SK-N-SH (cell line): ENCODE results near the gene EP300. TPM values are rescaled to one million over a fixed set of nuclear protein-coding genes. Genes with fewer than 3 reads are reported as not detected.
"Not testable (repeated sequence)": the region's sequence is repeated elsewhere in the genome, so short reads cannot be mapped to it uniquely, and the experiment has no call there.

Experiments
- CTCF ChIA-PET: fragments of 300-600, 350-600 bp; formaldehyde crosslinking; extraction: SDS; loops from one replicate; lab custom pipeline; 2021; lab: Yijun Ruan, JAX
- POLR2A ChIA-PET: fragments of 350-600 bp; sonication (Branson Sonifier 250); formaldehyde crosslinking; extraction: SDS; loops from one replicate; lab custom pipeline; 2020; ENCODE audit warnings: antibody characterized with exemption, inconsistent platforms; lab: Yijun Ruan, JAX
- DNase-seq: peaks from one replicate; pipeline ENCODE4 v3.0.0; 2012
- H2AFZ ChIP-seq: fragments of 200-600 bp; sonication (generic); 2 replicates; pipeline ENCODE4 v1.8.1; 2016; ENCODE audit warnings: antibody characterized with exemption, mild to moderate bottlenecking, low read depth
- H3F3A ChIP-seq: fragments of 200-600 bp; sonication (generic); replicated peaks from 2 replicates; pipeline ENCODE3; 2016; ENCODE audit warnings: antibody characterized with exemption, mild to moderate bottlenecking; ENCODE audit not compliant: insufficient read depth
- H3K27ac ChIP-seq, 2 experiments: fragments of 200-500 bp in 1 of 2; fragments of 200-600 bp in 1 of 2; sonication (Bioruptor generic) in 1 of 2; sonication (generic), shearing (Covaris generic) in 1 of 2; 2 replicates each; pipeline versions ENCODE4 v1.5.1 to v1.6.1; 2014 to 2016; ENCODE audit warnings: low read depth in 2 of 2, inconsistent platforms in 1 of 2, low read length in 1 of 2, mild to moderate bottlenecking in 1 of 2, mixed read lengths in 1 of 2
- H3K27me3 ChIP-seq: fragments of 200-600 bp; sonication (generic), shearing (Covaris generic); 2 replicates; pipeline ENCODE4 v1.6.1; 2016; ENCODE audit warnings: mixed run types; ENCODE audit not compliant: insufficient read depth
- H3K36me3 ChIP-seq, 2 experiments: fragments of 200-500 bp in 1 of 2; fragments of 200-600 bp in 1 of 2; sonication (Bioruptor generic) in 1 of 2; sonication (generic) in 1 of 2; replicated peaks in 1 of 2; 2 replicates each; pipeline versions ENCODE3 to v1.5.1; 2014 to 2016; ENCODE audit warnings: low read length in 1 of 2, mild to moderate bottlenecking in 1 of 2; ENCODE audit not compliant: insufficient read depth in 2 of 2, control insufficient read depth in 1 of 2
- H3K4me1 ChIP-seq, 2 experiments: fragments of 200-500 bp in 1 of 2; fragments of 200-600 bp in 1 of 2; sonication (Bioruptor generic) in 1 of 2; sonication (generic), shearing (Covaris generic) in 1 of 2; 2 replicates each; pipeline versions ENCODE4 v1.5.1 to v1.6.1; 2014 to 2016; ENCODE audit warnings: low read depth in 1 of 2, low read length in 1 of 2, mixed run types in 1 of 2; ENCODE audit not compliant: insufficient read depth in 2 of 2, control insufficient read depth in 1 of 2
- H3K4me2 ChIP-seq: fragments of 200-600 bp; sonication (generic), shearing (Covaris generic); 2 replicates; pipeline ENCODE4 v1.6.1; 2017; ENCODE audit warnings: mixed run types
- H3K4me3 ChIP-seq, 2 experiments: fragments of 200-500 bp in 1 of 2; fragments of 200-600 bp in 1 of 2; sonication (Bioruptor generic) in 1 of 2; sonication (generic), shearing (Covaris generic) in 1 of 2; 2 replicates each; pipeline versions ENCODE4 v1.5.1 to v1.8.1; 2014 to 2016; ENCODE audit warnings: low read depth in 2 of 2, inconsistent platforms in 1 of 2, low read length in 1 of 2, mild to moderate bottlenecking in 1 of 2, mixed read lengths in 1 of 2, moderate library complexity in 1 of 2
- H3K79me2 ChIP-seq: fragments of 200-600 bp; sonication (generic); 2 replicates; pipeline ENCODE4 v1.8.1; 2017; ENCODE audit warnings: mild to moderate bottlenecking; ENCODE audit not compliant: insufficient read depth
- H3K9ac ChIP-seq: fragments of 200-600 bp; sonication (generic); 2 replicates; pipeline ENCODE4 v1.6.1; 2017; ENCODE audit warnings: mixed run types
- H3K9me2 ChIP-seq: fragments of 200-600 bp; sonication (generic); 2 replicates; pipeline ENCODE4 v1.6.1; 2017; ENCODE audit warnings: mixed run types
- H3K9me3 ChIP-seq: fragments of 200-600 bp; sonication (generic); 2 replicates; pipeline ENCODE4 v1.6.1; 2017; ENCODE audit warnings: mixed run types, mild to moderate bottlenecking, moderate library complexity
- H4K20me1 ChIP-seq: fragments of 200-600 bp; sonication (generic); 2 replicates; pipeline ENCODE4 v1.6.1; 2017; ENCODE audit warnings: mild to moderate bottlenecking, mixed run types; ENCODE audit not compliant: insufficient read depth
- CHD2 ChIP-seq: fragments of 150-350 bp; IDR thresholded peaks from 2 replicates; pipeline ENCODE4 v1.6.1; 2018; ENCODE audit warnings: low read length; ENCODE audit not compliant: partially characterized antibody
- FOSL2 ChIP-seq: IDR thresholded peaks from 2 replicates; pipeline ENCODE4 v1.4.0; 2012; ENCODE audit warnings: low read depth, mild to moderate bottlenecking, moderate library complexity, borderline replicate concordance
- FOXM1 ChIP-seq: IDR thresholded peaks from 2 replicates; pipeline ENCODE4 v1.4.0; 2012; ENCODE audit warnings: low read depth, mild to moderate bottlenecking
- GATA2 ChIP-seq: sonication (generic); formaldehyde crosslinking; IDR thresholded peaks from 2 replicates; pipeline ENCODE4 v1.5.0; 2020; ENCODE audit warnings: mild to moderate bottlenecking, missing genetic modification reagents
- IRF3 ChIP-seq: fragments of 150-350 bp; IDR thresholded peaks from 2 replicates; pipeline ENCODE4 v1.6.1; 2016; ENCODE audit warnings: mild to moderate bottlenecking, low read depth, low read length
- JUND ChIP-seq: IDR thresholded peaks from 2 replicates; pipeline ENCODE4 v1.4.0; 2012
- NFIC ChIP-seq: IDR thresholded peaks from 2 replicates; pipeline ENCODE4 v1.4.0; 2012; ENCODE audit warnings: borderline replicate concordance
- RAD21 ChIP-seq: IDR thresholded peaks from 2 replicates; pipeline ENCODE4 v1.6.1; 2012; ENCODE audit warnings: mild to moderate bottlenecking, low read length
- RFX5 ChIP-seq: IDR thresholded peaks from 2 replicates; pipeline ENCODE4 v1.6.1; 2012; ENCODE audit warnings: mild to moderate bottlenecking, improper control_type of control experiment, low read length
- RXRA ChIP-seq: IDR thresholded peaks from 2 replicates; pipeline ENCODE4 v1.4.0; 2012; ENCODE audit warnings: low read depth, mild to moderate bottlenecking, borderline replicate concordance
- SIN3A ChIP-seq: IDR thresholded peaks from 2 replicates; pipeline ENCODE4 v1.6.1; 2012; ENCODE audit warnings: low read depth, mild to moderate bottlenecking, low read length, moderate library complexity, borderline replicate concordance
- TAF1 ChIP-seq: IDR thresholded peaks from 2 replicates; pipeline ENCODE4 v1.6.1; 2012; ENCODE audit warnings: low read depth, mild to moderate bottlenecking, low read length, moderate library complexity, borderline replicate concordance
- TCF12 ChIP-seq: IDR thresholded peaks from 2 replicates; pipeline ENCODE4 v1.4.0; 2012
- TEAD4 ChIP-seq: IDR thresholded peaks from 2 replicates; pipeline ENCODE4 v1.4.0; 2012; ENCODE audit warnings: mild to moderate bottlenecking, borderline replicate concordance; ENCODE audit not compliant: insufficient read depth
- YY1 ChIP-seq: IDR thresholded peaks from 2 replicates; pipeline ENCODE4 v1.4.0; 2012; ENCODE audit warnings: low read depth, mild to moderate bottlenecking
- WGBS: methylation state at CpG from one replicate; pipeline ENCODE4 v1.1.6; 2017; ENCODE audit warnings: low lambda C conversion rate; 5-methylcytosine and 5-hydroxymethylcytosine counted together
- polyA plus RNA-seq, 3 experiments: library from polyadenylated mRNA; depleted of rRNA; stranded (reverse); fragments of >200 nt; gene quantifications; 2 replicates each; pipeline ENCODE4 v1.2.3, GENCODE V29; 2012
- TF ChIP-seq, protein P1 (sequence below): IDR thresholded peaks from 2 replicates; pipeline ENCODE4 v1.4.0; 2012; ENCODE audit warnings: low read depth
- TF ChIP-seq, protein P2 (sequence below): fragments of 200-600 bp; sonication (generic); IDR thresholded peaks from 2 replicates; pipeline ENCODE4 v1.6.1; 2017; ENCODE audit warnings: antibody characterized with exemption, mild to moderate bottlenecking, moderate library complexity
- TF ChIP-seq, protein P3 (sequence below): IDR thresholded peaks from 2 replicates; pipeline ENCODE4; 2012

The EP300 gene
- polyA plus RNA-seq, 1 of the 3 experiments (the other 2 are of a cell fraction), result 7.1 TPM

GRCh38 chr22:41132550-41132949 is 40.2 kb downstream of the EP300 start:
- no peak for DNase-seq
- POLR2A ChIA-PET, result no interaction called here
- no peaks in the 10 kb centered on the region for H3K9me3 ChIP-seq
- no peaks in the 10 kb centered on the region for H4K20me1 ChIP-seq
- H3K79me2 ChIP-seq, result peaks cover 4% of the 10 kb centered on the region; the same call in 1 of the 2 replicates
- no peak overlapping the region for H3K27ac ChIP-seq
- H3F3A ChIP-seq, result no peaks in the 10 kb centered on the region
- H3K9ac ChIP-seq, result no peak overlapping the region
- WGBS, result 100% methylated on average over 2 of the region's 2 CpGs
- CTCF ChIA-PET, result no interaction called here
- H3K9me2 ChIP-seq, result no peaks in the 10 kb centered on the region
- no peak overlapping the region for H2AFZ ChIP-seq
- H3K4me2 ChIP-seq, result no peak overlapping the region
- no peaks in the 10 kb centered on the region for H3K27me3 ChIP-seq
- H3K4me3 ChIP-seq, result no peak overlapping the region
- H3K4me1 ChIP-seq, result no peaks in the 10 kb centered on the region
- H3K36me3 ChIP-seq, result peaks cover 17% of the 10 kb centered on the region in 2 experiments
- no peak for TF ChIP-seq SIN3A
- TF ChIP-seq JUND, result no peak
- TF ChIP-seq, protein P1, sequence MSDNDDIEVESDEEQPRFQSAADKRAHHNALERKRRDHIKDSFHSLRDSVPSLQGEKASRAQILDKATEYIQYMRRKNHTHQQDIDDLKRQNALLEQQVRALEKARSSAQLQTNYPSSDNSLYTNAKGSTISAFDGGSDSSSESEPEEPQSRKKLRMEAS, result no peak
- TF ChIP-seq, protein P2, sequence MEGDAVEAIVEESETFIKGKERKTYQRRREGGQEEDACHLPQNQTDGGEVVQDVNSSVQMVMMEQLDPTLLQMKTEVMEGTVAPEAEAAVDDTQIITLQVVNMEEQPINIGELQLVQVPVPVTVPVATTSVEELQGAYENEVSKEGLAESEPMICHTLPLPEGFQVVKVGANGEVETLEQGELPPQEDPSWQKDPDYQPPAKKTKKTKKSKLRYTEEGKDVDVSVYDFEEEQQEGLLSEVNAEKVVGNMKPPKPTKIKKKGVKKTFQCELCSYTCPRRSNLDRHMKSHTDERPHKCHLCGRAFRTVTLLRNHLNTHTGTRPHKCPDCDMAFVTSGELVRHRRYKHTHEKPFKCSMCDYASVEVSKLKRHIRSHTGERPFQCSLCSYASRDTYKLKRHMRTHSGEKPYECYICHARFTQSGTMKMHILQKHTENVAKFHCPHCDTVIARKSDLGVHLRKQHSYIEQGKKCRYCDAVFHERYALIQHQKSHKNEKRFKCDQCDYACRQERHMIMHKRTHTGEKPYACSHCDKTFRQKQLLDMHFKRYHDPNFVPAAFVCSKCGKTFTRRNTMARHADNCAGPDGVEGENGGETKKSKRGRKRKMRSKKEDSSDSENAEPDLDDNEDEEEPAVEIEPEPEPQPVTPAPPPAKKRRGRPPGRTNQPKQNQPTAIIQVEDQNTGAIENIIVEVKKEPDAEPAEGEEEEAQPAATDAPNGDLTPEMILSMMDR, result no peak

DNA sequence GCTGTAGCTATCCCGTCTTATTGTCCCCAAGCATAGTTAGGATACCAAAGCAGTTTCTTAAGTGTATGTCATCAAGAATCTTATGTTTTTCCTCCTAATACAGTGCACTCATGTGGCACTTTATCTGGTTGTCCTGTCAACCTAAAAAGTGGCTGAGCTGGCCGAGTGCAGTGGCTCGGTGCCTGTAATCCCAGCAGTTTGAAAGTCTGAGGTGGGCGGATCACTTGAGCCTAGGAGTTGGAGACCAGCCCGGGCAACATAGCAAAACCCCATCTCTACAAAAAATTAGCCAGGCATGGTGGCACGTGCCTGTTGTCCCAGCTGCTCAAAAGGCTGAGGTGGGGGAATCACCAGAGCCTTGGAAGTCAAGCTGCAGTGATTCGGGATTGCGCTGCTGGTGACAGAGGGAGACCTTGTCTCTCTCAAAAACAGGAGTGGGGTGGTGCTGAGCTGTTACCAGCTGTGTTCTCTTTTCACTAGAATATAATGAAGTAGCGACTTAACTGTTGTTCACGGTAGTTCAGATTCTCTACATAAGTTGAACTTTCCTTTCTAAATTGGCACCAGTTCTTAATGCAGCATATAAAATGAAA is 48.1 kb downstream of the EP300 start:
- CTCF ChIA-PET, result interaction anchor here (1.8 kb wide), 1 partner anchor 218 kb away, joined by 5 read pairs; no protein-coding TSS in a partner anchor
- no peaks in the 10 kb centered on the region for H4K20me1 ChIP-seq

DNA sequence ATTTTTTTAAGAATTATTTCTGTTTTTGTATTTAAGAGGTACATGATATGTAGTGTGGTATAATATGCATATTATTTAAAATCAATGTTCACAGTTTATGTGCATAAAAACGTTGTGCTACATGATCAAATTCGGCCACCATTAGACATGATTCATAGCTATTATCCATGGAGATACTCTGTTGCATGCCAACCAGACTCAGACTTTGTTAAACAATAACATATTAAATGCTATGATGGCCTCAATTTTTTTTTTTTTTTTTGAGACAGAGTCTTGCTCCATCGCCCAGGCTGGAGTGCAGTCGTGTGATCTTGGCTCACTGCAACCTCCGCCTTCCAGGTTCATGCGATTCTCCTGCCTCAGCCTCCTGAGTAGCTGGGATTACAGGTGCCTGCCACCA is 53.5 kb downstream of the EP300 start:
- H3K9me2 ChIP-seq, CTCF ChIA-PET, H3K27ac ChIP-seq, H3K9ac ChIP-seq, DNase-seq, H3K4me3 ChIP-seq, H3K79me2 ChIP-seq, POLR2A ChIA-PET, H3K4me1 ChIP-seq, H3F3A ChIP-seq, H3K9me3 ChIP-seq, H3K27me3 ChIP-seq, H3K4me2 ChIP-seq, H4K20me1 ChIP-seq, H2AFZ ChIP-seq: not testable (repeated sequence)
- H3K36me3 ChIP-seq, result peaks cover 28 to 51% of the 10 kb centered on the region in 2 experiments
- WGBS, result 99% methylated on average over 6 of the region's 6 CpGs

More for the DNA sequence above, 48.1 kb downstream of the EP300 start:
- H3K4me1 ChIP-seq, result no peaks in the 10 kb centered on the region
- peaks cover 24 to 46% of the 10 kb centered on the region in 2 experiments for H3K36me3 ChIP-seq
- no peak overlapping the region for H3K4me3 ChIP-seq
- TF ChIP-seq, protein P2, result no peak
- TF ChIP-seq RXRA (no peak), IRF3 (no peak), GATA2 (CRISPR knock-in tag) (no peak), YY1 (no peak), RAD21 (no peak), TAF1 (no peak), CHD2 (no peak), SIN3A (no peak), NFIC (no peak), RFX5 (no peak), TEAD4 (no peak), FOXM1 (no peak), FOSL2 (no peak), TCF12 (no peak)
- TF ChIP-seq, protein P3, sequence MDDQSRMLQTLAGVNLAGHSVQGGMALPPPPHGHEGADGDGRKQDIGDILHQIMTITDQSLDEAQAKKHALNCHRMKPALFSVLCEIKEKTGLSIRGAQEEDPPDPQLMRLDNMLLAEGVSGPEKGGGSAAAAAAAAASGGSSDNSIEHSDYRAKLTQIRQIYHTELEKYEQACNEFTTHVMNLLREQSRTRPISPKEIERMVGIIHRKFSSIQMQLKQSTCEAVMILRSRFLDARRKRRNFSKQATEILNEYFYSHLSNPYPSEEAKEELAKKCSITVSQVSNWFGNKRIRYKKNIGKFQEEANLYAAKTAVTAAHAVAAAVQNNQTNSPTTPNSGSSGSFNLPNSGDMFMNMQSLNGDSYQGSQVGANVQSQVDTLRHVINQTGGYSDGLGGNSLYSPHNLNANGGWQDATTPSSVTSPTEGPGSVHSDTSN, result no peak
- TF ChIP-seq, all 33 proteins: peak for 0
- no peaks in the 10 kb centered on the region for H3F3A ChIP-seq
- H3K4me2 ChIP-seq, result no peak overlapping the region
- no peaks in the 10 kb centered on the region for H3K27me3 ChIP-seq
- POLR2A ChIA-PET, result no interaction called here
- H3K27ac ChIP-seq, result no peak overlapping the region
- WGBS, result 94% methylated on average over 3 of the region's 10 CpGs
- H3K9me3 ChIP-seq, result no peaks in the 10 kb centered on the region
- H2AFZ ChIP-seq, result no peak overlapping the region
- no peaks in the 10 kb centered on the region for H3K9me2 ChIP-seq
- H3K79me2 ChIP-seq, result no peaks in the 10 kb centered on the region
- no peak overlapping the region for H3K9ac ChIP-seq
- DNase-seq, result no peak
